Stimulated activated CD8-positive, alpha-beta memory T cell treated with anti-CD3 and anti-CD28 coated beads, Interleukin-15, amount 100 ng/mL, for 1 hour (primary cell): ENCODE data around the gene CDK11B.
"Not testable (repeated sequence)": the region's sequence is repeated elsewhere in the genome, so short reads cannot be mapped to it uniquely, and the experiment has no call there.

Source experiments
- DNase-seq: peaks from one replicate; pipeline ENCODE4 v3.0.0-alpha.2; 2020; ENCODE audit warnings: low read depth

CDK11B gene

GRCh38 chr1:1683104-1683905 is 24.5 kb upstream of the CDK11B start:
- no peak for DNase-seq

DNA sequence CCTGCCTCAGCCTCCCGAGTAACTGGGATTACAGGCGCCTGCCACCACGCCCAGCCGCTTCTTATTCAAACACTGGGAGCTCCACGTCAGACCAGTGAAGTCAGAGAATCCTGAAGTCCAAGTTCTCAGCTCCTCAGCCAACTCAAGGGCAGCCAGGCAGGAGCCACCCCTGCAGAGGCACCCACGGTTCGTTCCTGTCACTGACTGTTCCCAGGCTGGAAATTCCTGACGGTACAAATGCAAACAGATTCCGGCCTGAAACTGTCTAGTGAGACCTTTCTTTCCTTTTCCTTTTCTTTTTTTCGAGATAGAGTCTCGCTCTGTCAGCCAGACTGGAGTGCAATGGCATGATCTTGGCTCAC is 22.1 kb upstream of the CDK11B start:
- DNase-seq: no peak

DNA sequence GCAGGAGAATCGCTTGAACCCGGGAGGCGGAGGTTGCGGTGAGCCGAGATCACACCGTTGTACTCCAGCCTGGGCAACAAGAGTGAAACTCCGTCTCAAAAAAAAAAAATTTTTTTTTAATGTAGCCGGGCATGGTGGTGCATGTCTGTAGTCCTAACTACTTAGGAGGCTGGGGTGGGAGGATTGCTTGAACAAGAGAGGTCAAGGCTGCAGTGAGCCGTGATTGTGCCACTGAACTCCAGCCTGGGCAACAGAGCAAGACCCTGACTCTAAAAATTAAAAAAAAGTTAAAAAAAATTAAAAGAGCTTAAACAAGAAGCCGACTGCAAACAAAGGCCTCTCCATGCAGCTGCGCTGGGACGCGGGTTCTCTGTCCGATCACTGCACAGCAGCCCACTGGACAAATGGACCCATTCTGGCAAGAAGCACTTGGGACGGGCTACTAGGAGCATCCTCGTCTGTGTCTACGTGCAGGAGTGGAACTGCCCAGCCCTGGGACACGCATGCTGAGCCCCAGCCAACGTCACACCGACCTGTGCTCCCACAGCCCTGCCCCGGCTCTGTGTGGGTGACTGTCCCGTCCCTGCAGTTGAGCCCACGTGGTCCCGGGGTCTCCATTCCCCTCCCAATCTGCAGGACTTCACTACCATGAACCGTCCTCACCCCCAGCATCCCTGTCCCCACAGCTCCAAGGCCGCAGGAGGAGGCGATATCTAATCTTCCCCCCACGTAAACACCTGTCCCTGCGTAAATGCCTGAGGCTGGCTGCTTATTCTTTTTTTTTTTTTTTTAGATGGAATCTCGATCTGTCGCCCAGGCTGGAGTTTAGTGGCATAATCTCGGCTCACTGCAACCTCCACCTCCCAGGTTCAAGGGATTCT is 21.5 kb upstream of the CDK11B start:
- no peak for DNase-seq

DNA sequence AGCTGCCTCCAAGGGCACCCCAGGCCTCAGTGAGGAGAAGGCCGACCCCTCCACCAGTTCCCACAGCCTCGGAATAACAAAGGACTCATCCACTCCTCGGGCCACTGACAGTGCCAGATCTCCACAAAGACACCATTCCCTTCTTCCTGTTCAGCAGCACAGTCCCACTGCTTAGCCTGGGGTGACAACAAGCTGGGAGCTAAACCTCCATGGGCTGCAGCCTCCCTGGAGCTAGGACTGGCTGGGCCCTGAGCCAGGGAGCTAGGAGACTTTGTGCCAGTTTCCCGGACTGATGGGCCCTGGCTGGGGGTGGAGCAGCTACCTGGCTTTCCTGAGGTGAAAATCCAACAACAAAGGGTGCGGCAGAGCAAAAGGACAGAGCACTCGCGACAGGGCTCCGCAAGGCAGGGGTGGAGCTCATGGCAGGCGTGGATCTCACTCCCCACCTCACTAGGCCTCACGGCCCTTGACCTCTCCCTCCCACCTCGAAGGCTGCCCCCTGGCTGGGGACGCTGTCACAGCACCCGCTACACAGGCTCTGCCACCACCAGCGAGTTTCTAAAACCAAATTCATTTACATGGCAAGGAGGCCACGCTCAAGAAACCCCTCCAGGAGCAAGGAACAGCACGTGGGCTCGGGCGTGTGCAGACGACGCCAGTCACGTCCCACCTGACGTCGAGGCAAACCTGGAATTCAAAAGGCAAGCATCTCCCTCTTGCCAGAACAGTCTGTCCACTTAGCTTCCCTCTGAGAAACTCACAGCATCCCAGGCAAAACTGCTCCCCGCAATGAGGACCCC is 20.0 kb upstream of the CDK11B start:
- no peak for DNase-seq

DNA sequence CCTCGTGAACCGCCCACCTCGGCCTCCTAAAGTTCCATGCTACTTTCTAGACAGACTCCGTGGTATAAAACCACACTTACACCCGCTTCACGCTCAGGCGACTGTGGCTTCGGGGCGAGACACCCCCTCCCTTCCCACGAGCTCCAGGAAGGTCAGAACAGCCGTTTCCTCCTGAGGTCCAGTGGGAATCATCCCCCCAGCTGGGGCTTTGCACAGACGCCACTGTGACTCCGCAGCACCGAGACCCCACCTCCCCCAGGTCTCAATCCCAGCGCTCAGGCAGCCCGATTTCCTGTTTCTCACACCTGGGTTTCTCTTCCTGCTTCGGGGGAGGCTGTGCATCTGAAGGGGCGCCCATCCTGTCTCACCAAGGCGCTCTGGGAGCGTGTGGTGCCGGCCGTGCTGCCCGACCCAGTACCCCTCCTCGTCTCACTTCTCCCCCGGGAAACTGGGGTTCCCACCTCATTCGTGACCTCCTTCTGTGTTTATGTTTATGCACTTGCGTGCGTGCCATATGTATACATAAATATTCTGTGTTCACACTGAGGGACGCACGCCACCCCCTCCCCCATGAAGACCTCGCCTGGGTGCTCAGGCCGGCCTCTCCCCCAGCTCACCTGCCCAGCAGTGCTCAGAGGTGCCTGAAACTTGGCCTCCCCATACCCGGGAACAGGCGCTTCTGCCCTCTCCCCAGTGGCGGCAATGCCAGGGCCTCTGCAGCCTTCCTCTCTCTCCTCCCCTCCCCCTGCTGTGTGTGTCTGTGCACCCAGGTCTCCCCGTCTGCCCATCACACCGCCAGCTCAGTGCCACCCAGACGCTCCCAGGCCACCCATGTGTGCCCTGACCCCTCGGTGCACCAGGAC is 19.1 kb upstream of the CDK11B start:
- no peak for DNase-seq

DNA sequence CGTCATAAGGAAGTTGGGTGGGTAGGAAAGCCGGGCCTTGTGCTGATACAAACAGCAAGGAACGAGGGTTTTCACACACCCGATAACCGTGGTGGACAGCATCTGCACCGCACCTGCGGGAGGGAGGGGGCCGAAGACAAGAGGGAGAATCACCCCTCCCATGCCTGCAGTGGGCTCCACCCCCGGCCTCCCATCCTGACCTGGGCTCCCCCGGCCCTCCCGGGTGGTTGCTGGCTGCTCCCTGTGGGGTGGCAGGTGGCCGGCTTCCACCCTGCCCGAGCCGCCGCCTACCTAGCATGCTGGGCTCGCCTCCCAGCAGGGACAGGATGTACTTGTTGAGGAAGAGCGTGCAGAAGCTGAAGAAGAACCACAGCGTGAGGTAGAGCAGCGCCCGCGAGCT is 17.3 kb upstream of the CDK11B start:
- DNase-seq: not testable (repeated sequence)

GRCh38 chr1:1675218-1675617 is 16.4 kb upstream of the CDK11B start:
- DNase-seq: not testable (repeated sequence)

- not testable (repeated sequence) for DNase-seq
Observed at GRCh38 chr1:1674806-1675205, 16.0 kb upstream of the CDK11B start.

GRCh38 chr1:1672181-1672965 is 13.6 kb upstream of the CDK11B start:
- no peak for DNase-seq

GRCh38 chr1:1671365-1672119 is 12.7 kb upstream of the CDK11B start:
- no peak for DNase-seq

DNA sequence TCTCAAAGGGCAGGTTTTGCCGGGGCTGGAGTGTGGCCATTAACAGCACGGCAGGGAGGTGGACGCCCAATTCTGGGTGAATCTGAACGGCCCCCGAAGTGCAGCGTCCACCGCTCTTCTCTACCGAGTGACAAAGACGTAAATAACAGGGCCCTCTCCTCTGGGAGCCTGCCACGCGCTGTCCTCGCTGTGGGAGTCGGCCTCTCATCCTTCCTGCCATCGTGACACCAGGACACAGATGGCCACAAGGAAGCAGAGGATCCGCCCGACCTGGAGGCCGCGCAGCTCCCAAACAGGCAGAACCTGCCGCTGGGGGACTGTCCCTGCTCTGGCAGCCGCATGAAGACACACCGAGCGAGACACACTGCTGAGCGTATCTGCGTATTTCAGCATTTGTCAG is 12.1 kb upstream of the CDK11B start:
- no peak for DNase-seq

DNA sequence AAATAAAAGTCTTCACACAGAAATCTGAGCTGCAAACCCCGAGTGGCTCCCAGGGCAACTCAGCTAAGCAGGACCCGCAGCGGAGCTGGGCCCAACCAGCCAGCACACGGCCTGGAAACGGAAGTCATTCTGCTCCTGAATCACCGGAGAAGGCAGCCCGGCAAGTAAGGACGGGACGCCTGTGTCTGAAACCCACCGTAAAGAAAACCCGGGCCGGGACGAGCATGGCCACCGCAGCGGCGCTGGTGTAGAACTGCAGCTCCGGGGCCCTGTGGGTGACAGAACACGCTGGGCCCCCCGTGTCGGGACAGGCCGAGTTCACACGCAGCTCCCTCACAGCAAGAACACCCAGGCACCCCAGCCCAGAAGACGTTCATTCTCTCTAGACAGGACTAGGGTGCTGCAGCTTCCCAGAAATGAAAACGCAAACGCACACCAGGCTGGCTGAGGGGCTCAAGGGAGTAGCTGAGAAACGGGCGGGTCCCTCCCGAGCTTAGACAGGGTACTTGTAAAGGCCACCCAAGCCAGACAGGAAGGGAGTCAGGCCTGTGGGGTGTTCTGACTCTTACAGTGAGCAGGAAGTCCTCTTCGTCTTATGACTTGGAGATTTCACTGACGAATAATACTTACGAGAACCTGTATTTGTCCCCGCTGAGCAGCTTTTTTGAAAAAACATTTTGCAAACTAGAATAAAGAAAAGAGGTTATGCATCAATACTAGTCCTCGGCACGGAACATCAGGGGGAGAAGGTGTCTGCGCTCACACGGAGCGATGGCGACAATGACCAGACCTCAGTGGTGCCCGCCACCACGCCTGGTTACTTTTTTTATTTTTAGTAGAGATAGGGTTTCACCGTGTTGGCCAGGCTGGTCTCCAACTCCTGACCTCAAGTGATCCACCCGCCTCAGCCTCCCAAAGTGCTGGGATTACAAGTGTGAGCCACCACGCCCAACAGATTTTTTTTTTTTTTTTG is 10.9 kb upstream of the CDK11B start:
- no peak for DNase-seq

GRCh38 chr1:1666526-1666925 is 7.7 kb upstream of the CDK11B start:
- no peak for DNase-seq

- no peak for DNase-seq
Observed at GRCh38 chr1:1665815-1666251, 7.0 kb upstream of the CDK11B start.

- DNase-seq: no peak
Observed at GRCh38 chr1:1664941-1665814, 6.4 kb upstream of the CDK11B start.

DNA sequence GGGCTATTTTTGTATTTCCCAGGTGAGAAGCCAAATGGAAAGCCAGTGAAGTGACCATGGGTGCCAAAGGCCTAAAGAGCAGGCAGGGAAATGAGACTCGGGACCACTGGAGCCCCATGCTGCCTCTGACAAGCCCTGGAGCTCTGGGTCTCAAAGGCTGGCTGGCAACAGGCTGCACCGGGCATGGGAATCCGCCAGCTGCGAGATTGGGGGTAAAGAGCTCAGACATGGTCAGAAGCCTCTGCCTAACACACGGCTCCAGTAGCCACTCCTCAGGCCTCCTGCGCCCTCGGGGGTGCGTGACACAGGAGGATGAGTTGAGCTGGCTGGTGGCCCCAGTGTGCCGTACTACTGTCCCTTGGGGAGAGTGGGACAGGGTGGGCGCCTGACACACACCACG is 5.5 kb upstream of the CDK11B start:
- not testable (repeated sequence) for DNase-seq

- not testable (repeated sequence) for DNase-seq
Observed at GRCh38 chr1:1662830-1663560, 4.2 kb upstream of the CDK11B start.
